ENCODE measurements around the gene ZNF385D.

- TF ChIP-seq CTCF (IDR thresholded peaks at IDR 0.05), result no peak
- TF ChIP-seq POLR2A (IDR thresholded peaks at IDR 0.05), result no peak
Measured at GRCh38 chr3:21505711-21506460, 245.1 kb downstream of the ZNF385D start.
